ENCODE measurements around the gene VAMP2.
A peak's percentile ranks its signal among the peaks of the same experiment; 100 is the strongest.
"Not testable (repeated sequence)": the region's sequence is repeated elsewhere in the genome, so short reads cannot be mapped to it uniquely, and the experiment has no call there.

The VAMP2 gene

GRCh38 chr17:8175795-8176196 lies 13.0 kb upstream of the VAMP2 start:
- DNase-seq: no peak

- DNase-seq: no peak
Measured at GRCh38 chr17:8173871-8174322, 11.1 kb upstream of the VAMP2 start.

GRCh38 chr17:8173056-8173870 lies 10.5 kb upstream of the VAMP2 start:
- peak; percentile 93 for DNase-seq

- DNase-seq: not testable (repeated sequence)
Measured at GRCh38 chr17:8170186-8170585, 7.4 kb upstream of the VAMP2 start.

- DNase-seq: no peak
Measured at GRCh38 chr17:8167526-8167925, 4.8 kb upstream of the VAMP2 start.

GRCh38 chr17:8166731-8167130 lies 4.0 kb upstream of the VAMP2 start:
- DNase-seq: no peak

- no peak for DNase-seq
Measured at GRCh38 chr17:8164815-8165131, 2.0 kb upstream of the VAMP2 start.

GRCh38 chr17:8163978-8164814 lies 1.4 kb upstream of the VAMP2 start:
- peak; percentile 88 for DNase-seq

- DNase-seq: peak; percentile 34
Measured at GRCh38 chr17:8162997-8163977, 539 bp upstream of the VAMP2 start.

GRCh38 chr17:8161289-8162232 lies 1.2 kb downstream of the VAMP2 start:
- DNase-seq: peak; percentile 39

- peak; percentile 36 for DNase-seq
Measured at GRCh38 chr17:8160741-8161221, 2.0 kb downstream of the VAMP2 start.

GRCh38 chr17:8160224-8160577 lies 2.5 kb downstream of the VAMP2 start:
- no peak for DNase-seq

- peak; percentile 16 for DNase-seq
Measured at GRCh38 chr17:8159459-8160223, 3.1 kb downstream of the VAMP2 start.

- DNase-seq: no peak
Measured at GRCh38 chr17:8159032-8159400, 3.7 kb downstream of the VAMP2 start.

- DNase-seq: peak; percentile 90
Measured at GRCh38 chr17:8158267-8159031, 4.3 kb downstream of the VAMP2 start.

- DNase-seq: peak; percentile 100
Measured at GRCh38 chr17:8156246-8156992, 6.3 kb downstream of the VAMP2 start.

GRCh38 chr17:8155996-8156245 lies 6.8 kb downstream of the VAMP2 start:
- DNase-seq: no peak

GRCh38 chr17:8155231-8155995 lies 7.3 kb downstream of the VAMP2 start:
- DNase-seq: peak; percentile 49

Measured in CD4-positive, alpha-beta T cell treated with Interleukin-21 for 1 hour (primary cell).